GM19372 (cell line): ENCODE data around the gene PKD2.
"Not testable (repeated sequence)": the region's sequence is repeated elsewhere in the genome, so short reads cannot be mapped to it uniquely, and the experiment has no call there.

ENCODE experiments used
- ATAC-seq: cut with Tn5 transposase; IDR thresholded peaks from one replicate; pipeline ENCODE4 v1.9.1; 2021; ENCODE audit warnings: mild to moderate bottlenecking, low read depth, moderate library complexity; ENCODE audit not compliant: unreplicated experiment

Gene PKD2

DNA sequence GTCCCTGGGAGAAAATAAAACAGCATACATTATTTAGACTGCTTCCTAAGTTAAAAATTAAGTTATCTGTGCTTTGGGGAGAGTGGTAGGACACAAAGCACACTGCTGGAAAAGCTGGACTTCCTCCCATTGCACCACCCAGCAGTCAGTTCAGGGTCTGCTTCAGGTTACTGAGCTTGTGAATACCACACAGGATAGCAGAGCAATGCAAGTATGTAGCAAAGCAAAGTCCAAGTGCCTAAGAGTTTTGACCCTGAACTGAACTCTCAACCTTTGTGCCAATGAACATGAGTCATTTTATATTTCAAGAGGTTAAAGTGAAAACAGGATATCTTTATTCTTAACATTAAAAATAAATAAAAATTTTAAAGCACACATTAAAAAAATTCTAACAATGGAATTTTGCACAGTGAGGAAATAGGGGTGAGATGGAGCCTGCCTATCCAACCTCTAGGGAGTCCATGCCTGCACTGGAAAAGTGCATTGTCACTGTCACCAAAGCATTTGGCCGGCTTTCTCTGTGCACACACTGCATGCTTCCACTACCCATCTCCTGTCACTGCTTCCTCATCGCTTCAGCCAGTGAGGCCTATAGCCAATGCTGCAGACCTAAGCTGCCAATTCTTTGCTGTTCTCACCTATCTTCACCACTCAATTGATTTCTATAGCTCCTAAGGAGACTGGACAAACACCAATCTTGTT, 100.1 kb downstream of the PKD2 start:
- ATAC-seq: no peak

DNA sequence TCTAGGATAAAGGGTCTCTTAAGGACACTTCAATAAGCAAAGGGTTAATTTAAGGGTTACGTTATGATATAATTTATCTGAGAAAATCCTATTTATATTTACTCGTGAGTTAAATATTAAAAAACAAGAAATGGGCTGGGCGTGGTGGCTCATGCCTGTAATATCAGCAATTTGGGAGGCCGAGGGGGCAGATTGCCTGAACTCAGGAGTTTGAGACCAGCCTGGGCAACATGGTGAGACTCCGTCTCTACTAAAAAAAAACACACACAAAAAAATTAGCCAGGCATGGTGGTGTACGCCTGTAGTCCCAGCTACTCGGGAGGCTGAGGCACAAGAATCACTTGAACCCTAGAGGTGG, 100.7 kb downstream of the PKD2 start:
- not testable (repeated sequence) for ATAC-seq

DNA sequence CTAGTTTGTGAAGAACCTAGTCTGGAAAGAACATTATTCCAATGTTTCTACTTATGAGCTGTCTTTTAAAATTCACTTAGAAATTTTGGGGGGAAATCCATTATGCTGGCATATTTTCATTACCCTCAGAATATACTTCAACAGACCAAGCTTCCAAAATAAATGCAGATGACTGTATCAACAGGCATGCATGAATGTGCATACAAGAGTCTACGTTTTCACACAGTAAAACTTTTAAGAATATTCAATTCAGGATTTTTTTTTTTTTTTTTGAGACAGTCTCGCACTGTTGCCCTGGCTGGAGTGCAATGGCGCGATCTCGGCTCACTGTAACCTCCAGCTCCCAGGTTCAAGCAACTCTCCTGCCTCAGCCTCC, 101.3 kb downstream of the PKD2 start:
- no peak for ATAC-seq

DNA sequence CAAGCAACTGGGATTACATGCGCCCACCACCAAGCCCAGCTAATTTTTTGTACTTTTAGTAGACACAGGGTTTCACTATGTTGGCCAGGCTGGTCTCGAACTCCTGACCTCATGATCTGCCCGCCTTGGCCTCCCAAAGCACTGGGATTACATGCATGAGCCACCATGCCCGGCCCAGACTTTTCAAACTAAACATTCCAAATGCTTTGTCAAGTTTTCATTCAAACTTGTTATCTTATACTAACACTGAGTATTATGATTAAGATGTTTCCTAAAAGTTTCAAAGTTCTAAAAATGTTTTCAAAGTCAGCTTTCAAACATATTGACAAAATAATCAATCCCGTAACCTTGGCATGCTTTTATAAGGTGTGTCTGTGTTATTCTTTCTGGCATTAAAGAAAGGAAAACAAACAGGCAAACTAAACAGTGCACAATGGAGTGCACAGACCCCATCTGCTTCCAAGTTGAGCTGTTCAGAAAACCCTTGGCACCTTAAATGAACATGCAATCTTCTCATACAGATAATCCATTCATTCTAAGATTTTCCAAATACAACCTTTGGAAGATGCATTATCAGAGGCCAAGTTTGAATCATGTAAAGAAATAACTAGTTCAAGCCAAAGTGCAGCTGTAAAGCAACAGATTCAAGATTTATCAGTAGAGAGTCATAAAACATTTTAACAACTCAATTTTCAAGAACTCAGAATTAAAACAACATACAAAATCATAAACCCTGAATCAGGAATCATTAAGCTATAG, 101.9 kb downstream of the PKD2 start:
- ATAC-seq: no peak

DNA sequence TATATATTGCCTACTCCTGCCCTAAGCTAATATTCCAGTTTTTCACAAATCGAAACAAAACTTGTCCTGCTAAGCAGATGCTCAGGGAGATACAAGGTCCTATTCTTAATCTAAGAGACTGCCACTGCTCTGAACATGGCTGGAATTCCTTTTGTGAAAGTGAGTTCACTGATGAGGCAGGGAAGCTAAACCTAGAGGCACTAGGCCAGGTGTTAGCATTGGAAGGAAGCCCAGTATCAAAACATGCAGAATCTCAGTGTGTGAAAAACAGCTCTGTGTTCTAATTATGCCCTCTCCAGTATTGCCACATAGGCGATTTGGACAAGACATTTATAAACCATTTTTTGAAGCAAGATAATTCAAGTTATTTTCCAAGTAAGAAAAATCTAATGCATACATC, 103.4 kb downstream of the PKD2 start:
- ATAC-seq: no peak

DNA sequence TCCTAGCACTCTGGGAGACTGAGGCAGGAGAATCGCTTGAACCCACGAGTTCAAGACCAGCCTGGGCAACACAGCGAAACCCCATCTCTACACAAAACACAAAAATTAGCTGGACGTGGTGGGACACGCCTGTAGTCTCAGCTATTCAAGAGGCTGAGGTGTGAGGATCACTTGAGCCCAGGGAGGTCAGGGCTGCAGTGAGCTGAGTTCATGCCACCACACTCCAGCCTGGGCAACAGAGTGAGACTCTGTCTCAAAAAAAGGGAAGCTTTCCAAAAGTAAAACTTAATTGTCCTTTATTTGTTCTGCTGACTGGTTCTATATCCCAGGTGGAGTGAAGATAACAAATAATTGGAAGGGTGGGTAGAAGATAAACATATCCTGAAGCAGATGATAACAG, 105.4 kb downstream of the PKD2 start:
- ATAC-seq: no peak

DNA sequence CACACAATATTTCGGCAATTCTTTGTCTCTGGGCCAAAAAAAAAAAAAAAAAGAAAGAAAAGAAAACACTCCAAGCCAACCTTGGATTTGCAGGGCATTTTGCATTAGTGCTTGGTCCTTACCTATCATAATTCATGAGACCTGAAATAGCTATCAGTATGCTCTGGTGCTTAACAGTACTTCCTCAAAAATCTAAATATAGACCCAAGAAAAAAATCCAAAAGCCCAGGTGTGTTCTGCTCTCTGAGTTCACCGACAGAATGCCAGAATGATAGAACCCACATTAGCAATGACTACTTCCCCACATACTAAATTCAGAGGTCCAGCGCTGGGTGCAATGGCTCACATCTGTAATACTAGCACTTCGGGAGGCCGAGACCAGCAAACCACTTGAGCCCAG, 108.2 kb downstream of the PKD2 start:
- ATAC-seq: no peak

DNA sequence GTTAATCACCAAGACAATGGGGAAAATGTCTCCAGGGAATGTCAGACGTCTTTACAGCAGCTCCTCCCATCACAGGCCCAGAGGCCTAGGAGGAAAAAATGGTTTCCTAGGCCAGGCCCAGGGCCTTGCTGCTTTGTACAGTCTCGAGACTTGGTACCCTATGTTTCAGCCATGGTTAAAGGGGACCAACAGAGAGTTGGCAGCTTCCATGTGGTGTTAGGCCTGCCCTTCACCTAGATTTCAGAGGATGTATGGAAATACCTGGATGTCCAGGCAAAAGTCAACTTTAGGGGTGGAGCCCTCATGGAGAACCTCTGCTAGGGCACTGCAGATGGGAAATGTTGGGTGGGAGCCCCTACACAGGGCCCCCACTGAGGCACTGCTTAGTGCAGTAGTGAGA, 112.5 kb downstream of the PKD2 start:
- no peak for ATAC-seq

DNA sequence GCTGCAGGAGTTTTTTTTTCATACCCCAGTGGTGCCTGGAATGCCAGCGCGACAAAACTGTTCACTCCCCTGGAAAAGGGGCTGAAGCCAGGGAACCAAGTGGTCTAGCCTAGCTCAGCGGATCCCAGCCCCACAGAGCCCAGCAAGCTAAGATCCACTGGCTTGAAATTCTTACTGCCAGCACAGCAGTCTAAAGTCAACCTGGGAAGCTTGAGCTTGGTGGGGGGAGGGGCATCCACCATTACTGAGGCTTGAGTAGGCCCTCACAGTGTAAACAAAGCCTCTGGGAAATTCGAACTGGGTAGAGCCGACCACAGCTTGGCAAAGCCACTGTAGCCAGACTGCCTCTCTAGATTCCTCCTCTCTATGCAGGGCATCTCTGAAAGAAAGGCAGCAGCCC, 114.8 kb downstream of the PKD2 start:
- not testable (repeated sequence) for ATAC-seq
